ENCODE results near the gene GPR160. TPM values are rescaled to one million over a fixed set of nuclear protein-coding genes. Genes with fewer than 3 reads are reported as not detected.

GPR160 gene
- total RNA-seq, 3 donors from 2014 or later (not counting 1 experiment from before 2014, with no cell fraction given) = 1.8 to 5.5 (median 3.8) TPM

DNA sequence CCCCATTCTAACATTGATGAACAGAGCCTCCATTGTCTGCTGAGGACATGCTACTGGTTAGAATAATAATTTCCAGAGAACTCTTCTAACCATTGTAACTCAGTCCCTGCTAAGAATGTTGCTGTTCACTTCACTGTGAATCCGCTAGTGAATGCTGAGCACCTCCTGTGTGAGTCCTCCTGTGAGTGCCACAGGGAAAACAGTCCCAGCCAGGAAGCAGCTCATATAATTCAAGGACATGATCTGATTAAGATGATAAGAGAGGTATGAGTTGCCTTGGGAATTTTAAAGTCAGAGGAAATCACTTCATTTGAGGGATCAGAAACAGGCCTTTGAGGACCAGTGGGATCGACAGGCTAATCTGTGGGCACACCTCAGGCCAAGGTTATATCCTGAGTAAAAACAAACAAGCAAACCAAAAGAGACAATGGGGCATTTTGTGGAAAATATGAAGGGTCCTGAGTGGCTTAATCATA, 33.9 kb upstream of the GPR160 start:
- TF ChIP-seq, protein P1, sequence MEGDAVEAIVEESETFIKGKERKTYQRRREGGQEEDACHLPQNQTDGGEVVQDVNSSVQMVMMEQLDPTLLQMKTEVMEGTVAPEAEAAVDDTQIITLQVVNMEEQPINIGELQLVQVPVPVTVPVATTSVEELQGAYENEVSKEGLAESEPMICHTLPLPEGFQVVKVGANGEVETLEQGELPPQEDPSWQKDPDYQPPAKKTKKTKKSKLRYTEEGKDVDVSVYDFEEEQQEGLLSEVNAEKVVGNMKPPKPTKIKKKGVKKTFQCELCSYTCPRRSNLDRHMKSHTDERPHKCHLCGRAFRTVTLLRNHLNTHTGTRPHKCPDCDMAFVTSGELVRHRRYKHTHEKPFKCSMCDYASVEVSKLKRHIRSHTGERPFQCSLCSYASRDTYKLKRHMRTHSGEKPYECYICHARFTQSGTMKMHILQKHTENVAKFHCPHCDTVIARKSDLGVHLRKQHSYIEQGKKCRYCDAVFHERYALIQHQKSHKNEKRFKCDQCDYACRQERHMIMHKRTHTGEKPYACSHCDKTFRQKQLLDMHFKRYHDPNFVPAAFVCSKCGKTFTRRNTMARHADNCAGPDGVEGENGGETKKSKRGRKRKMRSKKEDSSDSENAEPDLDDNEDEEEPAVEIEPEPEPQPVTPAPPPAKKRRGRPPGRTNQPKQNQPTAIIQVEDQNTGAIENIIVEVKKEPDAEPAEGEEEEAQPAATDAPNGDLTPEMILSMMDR (IDR thresholded peaks at IDR 0.05) = no peak
- intact Hi-C loops (cut with micrococcal nuclease) = no loop called here
- H3K27me3 Mint-ChIP-seq (ENCODE audit: low read depth in 2 of 2) = no peaks in the 10 kb centered on the region
- no peak overlapping the region for H3K4me3 ChIP-seq (ENCODE audit: low read length)
- H3K9me3 Mint-ChIP-seq = no peaks in the 10 kb centered on the region
- H3K27ac Mint-ChIP-seq = no peak overlapping the region
- H3K9me3 ChIP-seq (ENCODE audit: control insufficient read depth, insufficient read depth, low read length) = no peaks in the 10 kb centered on the region
- no peak overlapping the region for H3K27ac ChIP-seq (ENCODE audit: low read length)
- 100% methylated on average over 2 of the region's 2 CpGs for WGBS (ENCODE audit: insufficient coverage)
- no peaks in the 10 kb centered on the region for H3K36me3 ChIP-seq (ENCODE audit: control insufficient read depth, insufficient read depth, low read length)
- DNase-seq (no peak), ATAC-seq (no peak)
- no peaks in the 10 kb centered on the region for H3K4me1 ChIP-seq (ENCODE audit: control insufficient read depth, insufficient read depth, low read length)
- H3K4me3 Mint-ChIP-seq = no peak overlapping the region
- H3K36me3 Mint-ChIP-seq = no peaks in the 10 kb centered on the region
- peaks cover 13 to 17% of the 10 kb centered on the region in 2 donors for H3K4me1 Mint-ChIP-seq
- H3K27me3 ChIP-seq (ENCODE audit: control insufficient read depth, insufficient read depth, low read length) = no peaks in the 10 kb centered on the region

DNA sequence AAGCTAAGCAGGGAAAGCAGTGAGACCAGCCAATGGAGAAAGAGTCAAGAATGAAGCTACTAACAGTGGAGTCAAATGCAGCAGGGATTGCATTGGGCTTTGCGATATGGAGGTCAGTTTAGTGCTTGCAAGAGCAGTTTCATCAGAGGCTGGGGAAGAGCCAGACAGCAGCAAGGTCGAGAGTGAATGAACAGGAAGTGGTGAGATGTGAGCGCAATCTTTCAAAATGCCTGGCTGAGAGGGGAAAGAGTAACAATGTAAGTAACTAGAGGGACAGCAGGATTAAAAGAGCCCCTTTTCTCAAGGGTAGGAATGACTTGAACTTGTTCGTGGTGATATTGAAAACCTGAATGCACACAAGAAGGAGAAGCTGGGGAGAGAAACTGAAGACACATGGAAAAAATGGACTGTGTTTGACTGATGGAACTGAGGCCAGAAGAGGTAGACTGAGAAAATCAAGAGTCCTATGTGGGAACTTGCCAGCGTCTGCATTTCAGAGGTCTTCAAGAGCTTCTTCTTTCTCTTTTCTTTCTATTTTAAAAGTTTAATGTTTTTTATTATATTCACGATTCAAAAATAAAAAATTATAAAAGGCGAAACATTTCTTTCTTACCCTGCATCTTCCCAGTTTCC, 30.6 kb upstream of the GPR160 start:
- no peaks in the 10 kb centered on the region for H3K36me3 ChIP-seq (ENCODE audit: control insufficient read depth, insufficient read depth, low read length)
- ATAC-seq (peak in 2 of 3 donors; percentile 82), DNase-seq (peak in 1 of 2 donors; percentile 60)
- 36% methylated on average over 6 of the region's 7 CpGs for WGBS (ENCODE audit: insufficient coverage)
- H3K9me3 Mint-ChIP-seq = no peaks in the 10 kb centered on the region
- H3K27ac Mint-ChIP-seq = no peak overlapping the region
- H3K4me1 Mint-ChIP-seq = peaks cover 13 to 17% of the 10 kb centered on the region in 2 donors
- H3K27me3 Mint-ChIP-seq (ENCODE audit: low read depth in 2 of 2) = peaks cover 0 to 6% of the 10 kb centered on the region in 2 donors
- H3K36me3 Mint-ChIP-seq = no peaks in the 10 kb centered on the region
- TF ChIP-seq, protein P1 (IDR thresholded peaks at IDR 0.05) = no peak
- intact Hi-C loops (cut with micrococcal nuclease) = no loop called here
- H3K27ac ChIP-seq (ENCODE audit: low read length) = no peak overlapping the region
- no peaks in the 10 kb centered on the region for H3K4me1 ChIP-seq (ENCODE audit: control insufficient read depth, insufficient read depth, low read length)
- H3K9me3 ChIP-seq (ENCODE audit: control insufficient read depth, insufficient read depth, low read length) = no peaks in the 10 kb centered on the region
- no peaks in the 10 kb centered on the region for H3K27me3 ChIP-seq (ENCODE audit: control insufficient read depth, insufficient read depth, low read length)
- no peak overlapping the region for H3K4me3 ChIP-seq (ENCODE audit: low read length)
- H3K4me3 Mint-ChIP-seq = no peak overlapping the region

DNA sequence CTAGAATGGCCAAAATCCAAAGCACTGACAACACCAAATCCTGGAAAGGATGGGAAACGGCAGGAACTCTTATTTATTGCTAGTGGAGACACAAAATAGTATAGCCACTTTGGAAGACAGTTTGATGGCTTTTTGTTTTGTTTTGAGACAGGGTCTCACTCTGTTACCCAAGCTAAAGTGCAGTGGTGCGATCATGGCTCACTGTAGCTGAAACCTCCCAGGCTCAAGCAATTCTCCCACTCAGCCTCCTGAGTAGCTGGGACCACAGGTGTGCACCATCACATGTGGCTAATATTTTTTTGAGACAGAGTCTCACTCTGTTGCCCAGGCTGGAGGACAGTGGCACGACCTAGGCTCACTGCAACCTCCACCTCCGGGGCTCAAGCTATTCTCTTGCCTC, 27.3 kb upstream of the GPR160 start:
- TF ChIP-seq, protein P1 (IDR thresholded peaks at IDR 0.05) = no peak
- ATAC-seq (no peak), DNase-seq (no peak)
- H3K27me3 ChIP-seq (ENCODE audit: control insufficient read depth, insufficient read depth, low read length) = no peaks in the 10 kb centered on the region
- Mint-ChIP-seq H3K36me3 (no peaks in the 10 kb centered on the region), H3K4me3 (no peak overlapping the region), H3K4me1 (peaks cover 8 to 13% of the 10 kb centered on the region in 2 donors), H3K27ac (no peak overlapping the region), H3K27me3 (ENCODE audit: low read depth in 2 of 2) (peaks cover 0 to 6% of the 10 kb centered on the region in 2 donors), H3K9me3 (no peaks in the 10 kb centered on the region)
- H3K36me3 ChIP-seq (ENCODE audit: control insufficient read depth, insufficient read depth, low read length) = no peaks in the 10 kb centered on the region
- WGBS (ENCODE audit: insufficient coverage) = 74% methylated on average over 4 of the region's 4 CpGs
- no peaks in the 10 kb centered on the region for H3K4me1 ChIP-seq (ENCODE audit: control insufficient read depth, insufficient read depth, low read length)
- H3K27ac ChIP-seq (ENCODE audit: low read length) = no peak overlapping the region
- H3K9me3 ChIP-seq (ENCODE audit: control insufficient read depth, insufficient read depth, low read length) = no peaks in the 10 kb centered on the region
- intact Hi-C loops (cut with micrococcal nuclease) = no loop called here
- no peak overlapping the region for H3K4me3 ChIP-seq (ENCODE audit: low read length)

Data from natural killer cell (primary cell).